Lung (tissue), 12 donors: ENCODE results near the gene SSBP1. TPM values are rescaled to one million over a fixed set of nuclear protein-coding genes. Genes with fewer than 3 reads are reported as not detected.

Experiments used
- ATAC-seq: fragments of 200-7000 bp; cut with Tn5 transposase; one replicate; pipeline ENCODE4 v1.9.1; 2020; ENCODE audit warnings: moderate number of reproducible peaks; ENCODE audit not compliant: insufficient read depth, low FRiP score
- DNase-seq, 3 donors: peaks; one replicate each; pipeline ENCODE4 v3.0.0-alpha.2; 2013 to 2017
- H3K27ac ChIP-seq, 2 donors: one replicate each; pipeline ENCODE4 v1.5.1; 2013; ENCODE audit warnings: mild to moderate bottlenecking in 2 of 2, moderate library complexity in 2 of 2, control low read depth in 1 of 2, inconsistent platforms in 1 of 2, low read depth in 1 of 2, low read length in 1 of 2
- H3K27me3 ChIP-seq, 3 donors: one replicate each; pipeline ENCODE4 v1.5.1; 2013; ENCODE audit warnings: low read length in 2 of 3; ENCODE audit not compliant: control insufficient read depth in 3 of 3, insufficient read depth in 3 of 3
- H3K36me3 ChIP-seq, 4 donors: one replicate each; pipeline ENCODE4 v1.5.1; 2013; ENCODE audit warnings: low read length in 4 of 4, mild to moderate bottlenecking in 1 of 4, moderate library complexity in 1 of 4; ENCODE audit not compliant: control insufficient read depth in 4 of 4, insufficient read depth in 4 of 4
- H3K4me1 ChIP-seq, 5 donors: one replicate each; pipeline ENCODE4 v1.5.1; 2013; ENCODE audit warnings: low read length in 5 of 5, mild to moderate bottlenecking in 2 of 5, moderate library complexity in 1 of 5; ENCODE audit not compliant: control insufficient read depth in 5 of 5, insufficient read depth in 5 of 5
- H3K4me3 ChIP-seq: one replicate; pipeline ENCODE4 v1.5.1; 2013; ENCODE audit warnings: mild to moderate bottlenecking, control low read depth, moderate library complexity
- H3K9ac ChIP-seq, 2 donors: one replicate each; pipeline ENCODE4 v1.5.1; 2013; ENCODE audit warnings: low read length in 2 of 2, control low read depth in 1 of 2; ENCODE audit not compliant: insufficient read depth in 1 of 2
- H3K9me3 ChIP-seq, 4 donors: one replicate each; pipeline ENCODE4 v1.5.1; 2013; ENCODE audit warnings: low read length in 3 of 4, mild to moderate bottlenecking in 1 of 4, moderate library complexity in 1 of 4; ENCODE audit not compliant: control insufficient read depth in 4 of 4, insufficient read depth in 3 of 4
- WGBS, 2 donors: extraction: QIAGEN DNeasy Blood & Tissue Kit; methylation state at CpG; one replicate each; pipeline ENCODE4 v1.1.7; 2013; 5-methylcytosine and 5-hydroxymethylcytosine counted together
- polyA plus RNA-seq, 2 donors: library from polyadenylated mRNA; stranded (reverse); fragments of 200-250 nt; gene quantifications; one replicate each; pipeline ENCODE4 v1.2.1, GENCODE V29; 2013
- total RNA-seq, 2 donors: library from RNA; depleted of rRNA in 1 of 2; stranded (reverse); fragments of >200 nt in 1 of 2; gene quantifications; one replicate each; pipeline ENCODE4 v1.2.1, GENCODE V29; 2014 to 2021
- TF ChIP-seq, protein P1 (sequence below): IDR thresholded peaks from 2 replicates; pipeline ENCODE4 v1.5.1; 2012; ENCODE audit warnings: mild to moderate bottlenecking; ENCODE audit errors: control extremely low read depth, extremely low read depth
- donor health status: control.
- donor health status: control.
- donor health status: Bipolar disorder and iron deficiency.
- donor health status: healthy.
- donor health status: DM: yes; HTN: yes; CAD: no.

The SSBP1 gene
- total and polyA plus RNA-seq, 4 donors, result 96.8 to 263 (median 136) TPM

DNA sequence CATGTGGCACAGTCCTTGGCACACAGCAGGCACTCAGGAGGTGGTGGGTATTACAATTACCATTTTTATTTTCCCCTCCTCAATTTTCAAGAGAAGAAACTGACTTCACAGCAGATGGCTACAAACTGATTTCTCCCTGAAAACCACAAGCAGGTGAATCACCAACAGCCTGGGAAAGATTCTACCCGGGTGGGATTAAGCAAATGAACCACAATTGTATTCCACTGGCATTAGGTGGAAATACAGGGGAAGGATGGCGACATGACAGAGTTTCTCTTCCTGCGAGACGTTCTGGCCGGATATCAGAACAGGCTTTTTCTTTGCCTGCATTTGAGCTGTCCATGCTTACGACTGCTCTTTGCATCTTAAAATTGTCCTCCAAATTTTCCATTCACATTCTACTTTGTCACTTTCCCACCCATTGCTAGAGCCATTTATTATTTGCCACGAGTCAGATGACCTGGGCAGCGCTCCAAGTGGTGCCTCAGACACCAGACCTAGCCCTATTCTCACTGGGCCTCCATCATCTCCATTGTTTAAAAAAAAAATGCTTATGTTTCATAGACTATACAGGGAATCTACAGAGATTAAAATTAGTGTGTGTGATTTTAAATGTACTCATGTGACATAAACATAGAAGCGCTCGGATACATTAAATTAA, 40.8 kb upstream of the SSBP1 start:
- WGBS, 2 donors, result 62 to 66% methylated on average over 10 of the region's 10 CpGs
- Histone ChIP-seq H3K27ac (peak overlapping the region in 1 of 2 donors; percentile 15), H3K4me1 (peaks cover 0 to 41% (median 15%) of the 10 kb centered on the region in 5 donors), H3K4me3 (no peak overlapping the region), H3K27me3 (no peaks in the 10 kb centered on the region), H3K9ac (no peak overlapping the region), H3K36me3 (peaks cover 0 to 5% (median 1%) of the 10 kb centered on the region in 4 donors), H3K9me3 (no peaks in the 10 kb centered on the region)
- ATAC-seq, result no peak
- TF ChIP-seq, protein P1, sequence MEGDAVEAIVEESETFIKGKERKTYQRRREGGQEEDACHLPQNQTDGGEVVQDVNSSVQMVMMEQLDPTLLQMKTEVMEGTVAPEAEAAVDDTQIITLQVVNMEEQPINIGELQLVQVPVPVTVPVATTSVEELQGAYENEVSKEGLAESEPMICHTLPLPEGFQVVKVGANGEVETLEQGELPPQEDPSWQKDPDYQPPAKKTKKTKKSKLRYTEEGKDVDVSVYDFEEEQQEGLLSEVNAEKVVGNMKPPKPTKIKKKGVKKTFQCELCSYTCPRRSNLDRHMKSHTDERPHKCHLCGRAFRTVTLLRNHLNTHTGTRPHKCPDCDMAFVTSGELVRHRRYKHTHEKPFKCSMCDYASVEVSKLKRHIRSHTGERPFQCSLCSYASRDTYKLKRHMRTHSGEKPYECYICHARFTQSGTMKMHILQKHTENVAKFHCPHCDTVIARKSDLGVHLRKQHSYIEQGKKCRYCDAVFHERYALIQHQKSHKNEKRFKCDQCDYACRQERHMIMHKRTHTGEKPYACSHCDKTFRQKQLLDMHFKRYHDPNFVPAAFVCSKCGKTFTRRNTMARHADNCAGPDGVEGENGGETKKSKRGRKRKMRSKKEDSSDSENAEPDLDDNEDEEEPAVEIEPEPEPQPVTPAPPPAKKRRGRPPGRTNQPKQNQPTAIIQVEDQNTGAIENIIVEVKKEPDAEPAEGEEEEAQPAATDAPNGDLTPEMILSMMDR, result no peak
- no peak for DNase-seq

DNA sequence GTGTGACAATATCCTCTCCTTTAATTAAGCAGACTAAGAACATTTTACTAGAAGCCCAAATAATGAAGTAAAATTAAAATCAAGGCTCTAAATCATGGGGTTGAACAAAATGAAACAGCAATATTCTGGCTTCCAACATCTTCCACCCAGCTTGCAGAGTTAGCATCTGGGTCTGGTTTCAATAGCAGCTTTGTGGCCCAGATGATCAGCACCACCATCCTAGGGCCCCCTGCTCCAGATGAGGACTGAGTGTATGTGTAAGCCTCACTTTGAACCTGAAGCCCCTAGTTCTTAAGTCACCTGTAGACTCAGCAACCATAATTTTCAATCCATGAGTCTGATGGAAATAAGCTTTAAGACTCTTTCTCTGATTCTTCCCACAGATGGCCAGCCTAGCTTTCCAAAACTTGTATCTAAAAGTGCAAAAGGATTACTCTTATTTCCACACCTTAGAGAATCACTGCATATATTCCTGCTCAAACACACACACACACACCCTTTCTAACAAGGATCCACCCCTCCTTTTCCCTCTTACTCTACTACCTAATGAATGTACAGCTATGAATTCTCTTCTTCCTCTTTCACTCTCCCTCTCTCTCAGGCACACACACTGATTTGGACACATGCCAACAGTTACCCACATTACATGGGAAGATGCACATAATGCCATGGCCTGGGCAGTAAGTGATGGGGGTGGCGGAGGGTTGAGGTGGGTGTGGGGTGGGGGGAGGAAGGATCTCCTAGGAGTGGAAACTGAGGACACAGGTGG, 39.7 kb upstream of the SSBP1 start:
- ATAC-seq (no peak), DNase-seq (no peak)
- WGBS, 2 donors, result 65 to 71% methylated on average over 1 of the region's 1 CpG
- Histone ChIP-seq H3K9me3 (no peaks in the 10 kb centered on the region), H3K36me3 (peaks cover 0 to 5% (median 1%) of the 10 kb centered on the region in 4 donors), H3K4me1 (peaks cover 0 to 41% (median 15%) of the 10 kb centered on the region in 5 donors), H3K9ac (no peak overlapping the region), H3K27me3 (no peaks in the 10 kb centered on the region), H3K27ac (peak overlapping the region in 1 of 2 donors; percentile 40), H3K4me3 (no peak overlapping the region)
- TF ChIP-seq, protein P1, result no peak

DNA sequence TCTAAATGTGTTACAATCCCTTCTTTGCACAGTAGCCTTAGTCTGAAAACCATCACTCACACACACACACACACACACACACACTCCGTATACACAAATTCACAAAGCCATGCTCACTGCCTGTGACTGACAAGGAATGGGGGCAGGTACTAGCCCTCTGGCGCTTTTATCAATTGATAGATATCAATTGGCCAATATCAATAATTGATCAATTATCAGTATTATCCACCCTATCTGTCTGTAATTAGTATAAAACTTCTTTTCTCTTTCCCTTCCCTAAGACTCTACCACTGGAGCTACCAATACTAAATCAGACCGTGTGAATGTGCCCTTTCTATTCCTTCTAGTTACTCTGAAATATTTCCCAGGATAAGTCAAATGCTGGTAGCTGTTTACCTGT, 38.3 kb upstream of the SSBP1 start:
- H3K36me3 ChIP-seq, result peaks cover 0 to 5% (median 1%) of the 10 kb centered on the region in 4 donors
- peaks cover 0 to 38% (median 15%) of the 10 kb centered on the region in 5 donors for H3K4me1 ChIP-seq

More for the DNA sequence above, 38.3 kb upstream of the SSBP1 start:
- Histone ChIP-seq H3K9ac (no peak overlapping the region), H3K27me3 (no peaks in the 10 kb centered on the region), H3K27ac (no peak overlapping the region), H3K9me3 (no peaks in the 10 kb centered on the region), H3K4me3 (no peak overlapping the region)
- ATAC-seq, result no peak
- DNase-seq, result no peak
- TF ChIP-seq, protein P1, result no peak
- WGBS, 2 donors, result 80 to 82% methylated on average over 3 of the region's 3 CpGs
